BJ (cell line): ENCODE data around the gene MYLK. TPM values are rescaled to one million over a fixed set of nuclear protein-coding genes. Genes with fewer than 3 reads are reported as not detected.

ENCODE experiments used
- CTCF ChIA-PET: fragments of 350-600 bp; formaldehyde crosslinking; extraction: SDS; loops from one replicate; lab custom pipeline; 2021; ENCODE audit warnings: antibody characterized with exemption, inconsistent platforms; lab: Yijun Ruan, JAX
- POLR2A ChIA-PET: fragments of 300-600 bp; sonication (Branson Sonifier 250); formaldehyde crosslinking; extraction: SDS; loops from one replicate; lab custom pipeline; 2021; ENCODE audit warnings: antibody characterized with exemption; lab: Charles Lee
- DNase-seq: peaks from one replicate; pipeline ENCODE4 v3.0.0-alpha.2; 2011; ENCODE audit warnings: low read depth
- H3K27me3 ChIP-seq: 2 replicates; pipeline ENCODE4 v1.6.0; 2011; ENCODE audit warnings: low read length; ENCODE audit not compliant: control insufficient read depth, insufficient read depth
- H3K36me3 ChIP-seq: 2 replicates; pipeline ENCODE4 v1.5.1; 2011; ENCODE audit warnings: low read length; ENCODE audit not compliant: control insufficient read depth, insufficient read depth
- H3K4me3 ChIP-seq: 2 replicates; pipeline ENCODE4 v1.5.1; 2011; ENCODE audit warnings: low read depth, mild to moderate bottlenecking, control low read depth, low read length
- CTCF ChIP-seq: IDR thresholded peaks from 2 replicates; pipeline ENCODE4 v1.5.1; 2011; ENCODE audit warnings: low read depth, mild to moderate bottlenecking, control low read depth, inconsistent platforms, low read length, moderate library complexity; ENCODE audit not compliant: insufficient read depth
- polyA plus RNA-seq: library from polyadenylated mRNA; depleted of rRNA; stranded (reverse); fragments of >200 nt; gene quantifications from 2 replicates; pipeline ENCODE4 v1.2.3, GENCODE V29; 2011

Gene MYLK
- polyA plus RNA-seq, 1 experiment = 734 TPM

GRCh38 chr3:123805504-123805903, 78.6 kb downstream of the MYLK start:
- ChIA-PET POLR2A (no interaction called here), CTCF (interaction anchor here (1.3 kb wide), 1 partner anchor 11 kb away, joined by 4 read pairs; no protein-coding TSS in a partner anchor)
- TF ChIP-seq CTCF = no peak
- Histone ChIP-seq H3K36me3 (peaks cover 32% of the 10 kb centered on the region), H3K27me3 (no peaks in the 10 kb centered on the region), H3K4me3 (no peak overlapping the region)
- DNase-seq = no peak

GRCh38 chr3:123805101-123805500, 79.0 kb downstream of the MYLK start:
- CTCF ChIA-PET = interaction anchor here (1.3 kb wide), 1 partner anchor 11 kb away, joined by 4 read pairs; no protein-coding TSS in a partner anchor
- Histone ChIP-seq H3K27me3 (no peaks in the 10 kb centered on the region), H3K36me3 (peaks cover 28% of the 10 kb centered on the region), H3K4me3 (no peak overlapping the region)
- POLR2A ChIA-PET = no interaction called here
- DNase-seq = no peak
- TF ChIP-seq CTCF = no peak

- ChIA-PET POLR2A (no interaction called here), CTCF (no interaction called here)
- H3K27me3 ChIP-seq = no peaks in the 10 kb centered on the region
- TF ChIP-seq CTCF = no peak
- DNase-seq = no peak
- peaks cover 28% of the 10 kb centered on the region for H3K36me3 ChIP-seq
- no peak overlapping the region for H3K4me3 ChIP-seq
Measured at GRCh38 chr3:123804676-123805075, 79.5 kb downstream of the MYLK start.

GRCh38 chr3:123803521-123803920, 80.6 kb downstream of the MYLK start:
- Histone ChIP-seq H3K36me3 (peaks cover 28% of the 10 kb centered on the region), H3K4me3 (no peak overlapping the region), H3K27me3 (no peaks in the 10 kb centered on the region)
- DNase-seq = no peak
- no peak for TF ChIP-seq CTCF
- POLR2A ChIA-PET = interaction anchor here (1.4 kb wide), 1 partner anchor 13 kb away, joined by 4 read pairs; no protein-coding TSS in a partner anchor
- CTCF ChIA-PET = interaction anchor here (0.7 kb wide), 1 partner anchor 148 kb away, joined by 3 read pairs; no protein-coding TSS in a partner anchor

- Histone ChIP-seq H3K36me3 (peaks cover 33% of the 10 kb centered on the region), H3K27me3 (no peaks in the 10 kb centered on the region), H3K4me3 (no peak overlapping the region)
- no peak for DNase-seq
- CTCF ChIA-PET = interaction anchor here (1.9 kb wide), 1 partner anchor 46 kb away, joined by 5 read pairs; no protein-coding TSS in a partner anchor
- no peak for TF ChIP-seq CTCF
- POLR2A ChIA-PET = interaction anchor here (1.4 kb wide), 1 partner anchor 15 kb away, joined by 4 read pairs; no protein-coding TSS in a partner anchor
Measured at GRCh38 chr3:123802007-123802625, 82.0 kb downstream of the MYLK start.
